IPS-18c (cell line): Measurements from ENCODE around the gene DAAM2.
A peak's percentile ranks its signal among the peaks of the same experiment; 100 is the strongest.

Experiments
- H3K4me3 ChIP-seq: 2 replicates; pipeline ENCODE4 v1.7.0; 2013; ENCODE audit warnings: low read depth, mild to moderate bottlenecking, low read length, moderate library complexity; ENCODE audit not compliant: insufficient read depth
- H3K9me3 ChIP-seq: one replicate; pipeline ENCODE4 v1.6.1; 2013; ENCODE audit warnings: mild to moderate bottlenecking, low read length, moderate library complexity; ENCODE audit not compliant: control insufficient read depth, insufficient read depth

The DAAM2 gene

GRCh38 chr6:39791850-39792539, at the start of gene DAAM2:
Gene DAAM2, plus strand, starts transcription at chr6:39792376. Its CDS starts 63,927 bp downstream, at chr6:39856303.
- no peaks in the 10 kb centered on the region for H3K9me3 ChIP-seq
- peak within 1 kb of the TSS; percentile 52 for H3K4me3 ChIP-seq

GRCh38 chr6:39746795-39747194, 45.4 kb upstream of the DAAM2 start:
- H3K4me3 ChIP-seq = no peak overlapping the region
- H3K9me3 ChIP-seq = no peaks in the 10 kb centered on the region

GRCh38 chr6:39752835-39753724, 39.1 kb upstream of the DAAM2 start:
- H3K4me3 ChIP-seq = no peak overlapping the region
- no peaks in the 10 kb centered on the region for H3K9me3 ChIP-seq

GRCh38 chr6:39753725-39754045, 38.5 kb upstream of the DAAM2 start:
- Histone ChIP-seq H3K9me3 (no peaks in the 10 kb centered on the region), H3K4me3 (no peak overlapping the region)

GRCh38 chr6:39754514-39755115, 37.6 kb upstream of the DAAM2 start:
- H3K9me3 ChIP-seq = no peaks in the 10 kb centered on the region

GRCh38 chr6:39755231-39755630, 36.9 kb upstream of the DAAM2 start:
- Histone ChIP-seq H3K9me3 (no peaks in the 10 kb centered on the region), H3K4me3 (no peak overlapping the region)

More at GRCh38 chr6:39754514-39755115, 37.6 kb upstream of the DAAM2 start:
- no peak overlapping the region for H3K4me3 ChIP-seq

- Histone ChIP-seq H3K4me3 (no peak overlapping the region), H3K9me3 (no peaks in the 10 kb centered on the region)
Observed at GRCh38 chr6:39756582-39756981, 35.6 kb upstream of the DAAM2 start.

- Histone ChIP-seq H3K4me3 (no peak overlapping the region), H3K9me3 (no peaks in the 10 kb centered on the region)
Observed at GRCh38 chr6:39758905-39759605, 33.1 kb upstream of the DAAM2 start.

GRCh38 chr6:39760226-39760952, 31.8 kb upstream of the DAAM2 start:
- Histone ChIP-seq H3K9me3 (no peaks in the 10 kb centered on the region), H3K4me3 (no peak overlapping the region)

GRCh38 chr6:39765508-39766065, 26.6 kb upstream of the DAAM2 start:
- no peaks in the 10 kb centered on the region for H3K9me3 ChIP-seq
- no peak overlapping the region for H3K4me3 ChIP-seq

GRCh38 chr6:39769012-39769411, 23.2 kb upstream of the DAAM2 start:
- H3K4me3 ChIP-seq = no peak overlapping the region
- H3K9me3 ChIP-seq = no peaks in the 10 kb centered on the region

GRCh38 chr6:39770446-39770845, 21.7 kb upstream of the DAAM2 start:
- Histone ChIP-seq H3K4me3 (no peak overlapping the region), H3K9me3 (no peaks in the 10 kb centered on the region)

GRCh38 chr6:39772559-39773273, 19.5 kb upstream of the DAAM2 start:
- Histone ChIP-seq H3K9me3 (no peaks in the 10 kb centered on the region), H3K4me3 (no peak overlapping the region)

GRCh38 chr6:39773782-39774181, 18.4 kb upstream of the DAAM2 start:
- Histone ChIP-seq H3K4me3 (no peak overlapping the region), H3K9me3 (no peaks in the 10 kb centered on the region)

GRCh38 chr6:39776581-39776980, 15.6 kb upstream of the DAAM2 start:
- Histone ChIP-seq H3K4me3 (no peak overlapping the region), H3K9me3 (no peaks in the 10 kb centered on the region)

GRCh38 chr6:39777218-39777617, 15.0 kb upstream of the DAAM2 start:
- Histone ChIP-seq H3K9me3 (no peaks in the 10 kb centered on the region), H3K4me3 (no peak overlapping the region)
